ENCODE data around the gene SIN3A.

The SIN3A gene

GRCh38 chr15:75369897-75370581 lies 81.5 kb downstream of the SIN3A start:
- DNase-seq = no peak

DNA sequence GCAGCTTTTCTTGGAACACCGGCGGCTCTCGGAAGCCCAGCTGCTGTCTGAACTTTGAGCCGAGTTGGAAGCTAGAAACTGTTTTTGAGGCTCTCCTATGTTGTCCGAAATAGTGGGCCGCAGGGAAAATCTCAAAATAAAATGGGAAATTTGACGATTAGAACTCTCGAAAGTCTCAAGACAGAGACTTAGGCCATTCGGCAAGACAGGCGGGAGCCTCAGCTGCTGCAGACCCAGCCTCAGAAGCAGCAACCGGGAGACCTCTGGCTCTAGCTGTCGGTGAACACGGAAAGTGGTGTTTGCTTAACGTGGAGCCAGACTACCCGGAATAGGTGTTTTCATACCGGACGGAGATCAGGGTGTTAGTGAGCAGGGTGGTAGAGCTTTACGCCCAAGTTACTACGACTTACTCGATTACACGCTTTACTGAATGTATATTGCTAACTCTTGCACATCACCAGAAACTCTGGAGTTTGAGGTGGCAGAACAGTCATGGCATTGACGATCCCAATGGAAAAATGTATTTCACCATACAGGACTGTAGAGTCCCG lies 82.7 kb downstream of the SIN3A start:
- DNase-seq = peak; percentile 8

DNA sequence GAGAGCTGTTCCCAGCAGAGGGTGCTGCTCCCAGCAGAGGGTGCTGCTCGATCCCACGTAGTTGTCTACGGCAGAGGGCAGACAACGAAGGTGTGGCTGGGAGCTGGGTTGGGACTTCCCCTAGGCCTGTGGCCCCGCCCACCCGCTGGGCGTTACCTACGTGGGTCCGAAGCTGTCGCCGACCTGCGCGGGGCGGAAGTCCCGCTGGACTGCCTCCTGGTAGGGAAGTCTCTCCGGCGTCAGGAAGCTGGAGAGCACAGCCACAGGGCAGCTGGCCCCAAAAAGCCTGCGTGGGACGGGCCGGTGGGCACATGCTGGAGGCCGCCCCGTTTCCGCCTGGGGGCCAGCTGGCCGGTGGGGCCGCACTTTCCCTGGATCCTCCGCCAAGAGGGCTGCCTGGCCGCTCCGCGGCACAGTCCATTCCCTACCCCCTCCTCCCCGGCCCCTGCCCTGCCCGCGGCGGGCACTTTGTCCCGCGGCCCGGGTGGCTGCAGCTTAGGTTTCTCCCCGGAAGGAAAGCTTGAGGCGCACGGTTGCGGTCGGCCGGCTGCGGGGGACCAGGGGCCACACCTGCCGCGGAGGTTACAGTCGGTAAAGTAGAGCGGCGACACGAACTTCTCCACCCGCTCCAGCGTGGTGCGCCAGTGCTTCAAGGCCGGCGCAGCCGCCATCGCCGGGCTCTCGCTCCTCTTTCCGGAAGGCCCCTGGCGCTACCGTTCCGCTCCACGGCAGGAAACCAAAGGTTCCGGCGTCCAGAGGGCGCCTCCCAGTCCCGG lies 83.4 kb downstream of the SIN3A start, which contains the start of gene MAN2C1:
TSS of gene MAN2C1 (minus strand) at position 695 of the 776 bp plus-strand sequence. CDS start at position 671, 24 bp downstream.
- peak; percentile 73 for DNase-seq

GRCh38 chr15:75367406-75367912 lies 84.0 kb downstream of the SIN3A start:
- DNase-seq = no peak

DNA sequence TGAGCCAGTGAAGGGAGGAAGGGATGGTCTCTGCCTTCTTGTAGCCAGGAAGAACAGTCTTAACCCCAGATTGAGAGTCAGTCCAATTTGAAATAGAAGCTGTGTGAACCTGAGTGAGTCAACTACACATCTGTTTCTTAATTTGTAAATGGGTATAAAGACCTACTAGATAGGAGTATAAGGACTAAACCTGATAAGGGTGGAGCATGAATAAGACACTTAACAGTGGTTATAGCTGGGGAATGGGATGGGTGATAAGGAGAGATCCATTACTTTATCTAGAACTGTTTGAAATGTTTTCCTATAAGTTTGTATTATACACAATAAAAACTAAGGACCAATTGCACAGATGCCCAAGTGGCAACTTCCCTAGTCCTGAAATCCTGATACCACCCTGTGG lies 84.5 kb downstream of the SIN3A start:
- DNase-seq = no peak

DNA sequence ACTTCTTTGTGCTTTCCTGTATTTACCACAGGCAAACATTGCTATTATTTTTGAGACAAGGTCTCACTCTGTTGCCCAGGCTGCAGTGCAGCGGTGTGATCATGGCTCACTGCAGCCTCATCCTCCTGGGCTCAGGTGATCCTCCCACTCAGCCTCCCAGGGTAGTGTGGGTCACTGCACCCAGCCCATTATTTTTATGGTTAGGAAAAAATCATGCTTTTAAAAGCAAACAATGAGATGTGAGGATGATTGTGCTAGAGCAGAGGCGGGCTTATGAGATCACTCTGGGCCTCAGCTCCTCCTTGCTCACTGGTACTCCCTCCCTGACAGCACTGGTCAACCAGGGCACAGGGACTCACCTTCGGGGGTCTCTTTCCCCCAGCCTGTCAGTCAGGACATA lies 85.3 kb downstream of the SIN3A start:
- no peak for DNase-seq

DNA sequence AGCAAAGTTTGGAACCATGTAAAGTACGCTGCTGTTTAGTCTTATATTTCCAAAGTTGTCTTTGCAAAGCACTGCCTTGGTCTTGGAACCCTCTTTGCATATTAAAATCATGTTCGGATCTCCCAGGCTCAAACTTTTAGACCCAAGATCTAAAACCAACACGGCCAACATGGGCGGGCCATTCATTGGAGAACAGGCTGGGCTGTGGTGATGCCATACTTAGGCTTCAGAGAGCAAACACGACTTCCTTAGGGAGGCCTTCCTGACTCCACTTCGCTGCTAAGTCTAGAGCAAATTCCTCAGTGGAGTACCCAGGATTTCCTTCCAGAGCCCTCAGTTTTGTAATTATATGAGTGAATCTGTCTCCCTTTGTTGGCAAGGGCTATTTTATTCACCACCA lies 86.6 kb downstream of the SIN3A start:
- DNase-seq = no peak

DNA sequence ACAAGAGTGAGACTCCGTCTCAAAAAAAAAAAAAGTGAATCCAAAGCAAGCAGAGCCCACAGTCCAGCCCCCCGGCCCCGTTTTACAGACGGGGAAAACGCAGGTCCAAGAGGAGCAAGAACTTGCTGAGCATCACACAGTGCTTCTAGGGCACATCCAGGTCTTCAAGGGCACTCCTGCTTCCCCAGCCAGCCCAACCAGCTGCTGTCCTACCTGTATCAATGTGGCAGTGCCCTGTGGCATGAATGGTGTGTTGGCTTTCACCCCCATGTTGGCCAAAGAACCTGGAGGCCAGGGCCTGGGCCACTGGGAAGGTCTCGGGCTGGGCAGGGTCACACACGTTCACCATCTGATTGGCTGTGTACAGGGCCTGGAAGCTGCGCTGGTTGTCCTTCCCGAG lies 87.7 kb downstream of the SIN3A start:
- DNase-seq = no peak

DNA sequence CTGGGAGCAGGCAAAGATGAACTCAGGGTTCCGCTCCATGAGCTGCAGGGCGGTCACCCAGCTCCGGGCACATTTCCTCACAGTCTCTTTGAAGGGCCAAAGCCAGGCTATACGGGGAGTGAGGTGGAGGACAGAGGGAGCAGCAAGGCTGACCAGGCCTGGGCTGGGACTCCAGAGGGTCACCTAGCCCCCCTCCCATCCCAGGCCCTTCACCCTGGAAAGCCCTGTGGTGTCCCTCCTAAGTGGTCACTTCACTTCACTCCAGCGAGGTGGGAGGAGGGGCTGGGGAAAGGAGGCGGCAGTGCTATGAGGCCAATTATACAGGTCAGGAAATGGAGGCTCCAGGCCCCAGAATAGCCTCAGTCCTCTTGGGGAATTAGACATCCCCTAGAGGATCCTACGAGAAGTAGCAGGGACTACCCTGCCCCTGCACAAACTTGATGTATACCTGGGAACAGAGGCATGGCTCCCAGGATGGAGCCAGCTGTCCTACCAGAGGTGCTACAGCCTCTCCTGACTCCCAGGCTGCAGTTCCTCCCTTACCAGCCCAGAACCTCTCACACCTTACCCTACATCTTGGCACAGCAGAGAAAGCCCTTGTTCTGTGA lies 88.7 kb downstream of the SIN3A start:
- no peak for DNase-seq

GRCh38 chr15:75361989-75362641 lies 89.4 kb downstream of the SIN3A start:
- DNase-seq = no peak

DNA sequence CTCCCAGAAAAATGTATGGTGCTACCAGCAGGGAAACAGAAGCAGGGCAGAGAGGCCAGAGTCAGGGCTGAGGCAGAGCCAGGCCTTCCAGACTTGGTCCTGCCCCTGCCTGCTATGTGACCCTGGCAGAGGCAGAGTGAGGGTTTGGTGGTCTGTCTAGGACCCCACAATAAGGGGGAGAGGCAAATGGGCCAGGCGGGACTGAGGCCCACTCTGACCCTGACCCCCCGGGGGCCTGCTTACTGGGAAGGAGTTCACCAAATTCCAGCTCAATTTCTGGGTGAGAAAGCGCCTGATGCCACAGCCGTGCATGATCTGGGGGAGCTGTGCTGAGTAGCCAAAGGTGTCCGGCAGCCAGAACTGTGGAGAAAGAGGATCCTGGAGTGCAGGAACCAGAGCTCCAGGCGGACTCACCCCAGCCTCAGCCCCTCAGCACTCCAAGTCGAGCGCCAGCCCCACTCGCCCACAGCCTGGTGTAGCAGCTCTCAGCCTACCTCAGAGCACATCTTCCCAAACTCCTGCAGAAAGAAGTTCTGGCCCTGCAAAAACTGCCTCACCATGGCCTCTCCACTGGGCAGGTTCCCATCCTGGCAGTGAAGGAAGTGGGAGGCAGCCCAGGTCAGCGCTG lies 90.0 kb downstream of the SIN3A start:
- DNase-seq = no peak

DNA sequence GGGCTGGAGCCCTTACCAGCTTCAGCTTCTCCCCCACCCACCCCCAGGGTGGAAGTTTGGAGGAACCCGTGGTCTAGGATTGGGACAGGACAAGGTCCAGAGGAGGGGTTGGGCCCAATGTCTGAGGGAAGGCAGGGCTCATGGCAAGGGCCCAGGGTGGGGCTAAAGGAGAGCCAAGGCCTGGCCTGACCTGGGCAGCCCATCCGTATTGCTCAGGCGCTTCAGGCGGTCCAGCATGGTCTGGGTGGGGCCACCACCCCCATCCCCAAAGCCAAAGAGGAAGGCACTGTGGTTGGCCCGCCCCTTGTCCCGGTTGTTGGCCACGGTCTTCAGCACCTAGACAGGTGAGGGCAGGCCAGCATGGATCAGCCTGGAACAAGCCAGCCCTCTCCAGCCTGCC lies 90.6 kb downstream of the SIN3A start:
- no peak for DNase-seq

DNA sequence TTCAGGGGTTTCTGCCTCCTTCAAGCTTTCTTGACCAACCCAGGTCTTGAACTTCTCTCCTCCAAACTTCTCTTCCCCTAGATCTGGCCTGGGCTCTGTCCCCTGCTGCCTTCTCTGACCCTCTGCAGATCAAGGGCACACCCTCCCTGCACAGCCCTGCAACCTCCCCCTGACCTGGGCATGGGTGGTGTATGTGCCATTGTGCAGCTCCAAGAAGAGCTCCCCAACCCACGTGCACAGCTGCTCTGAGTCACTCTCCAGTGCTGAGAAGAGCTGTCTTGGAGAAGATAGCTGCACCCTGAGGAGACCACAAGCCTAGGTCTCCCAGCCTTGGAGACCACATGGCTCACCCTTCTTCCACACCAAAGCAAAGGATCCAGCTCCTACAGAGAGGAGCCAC lies 91.1 kb downstream of the SIN3A start:
- no peak for DNase-seq

DNA sequence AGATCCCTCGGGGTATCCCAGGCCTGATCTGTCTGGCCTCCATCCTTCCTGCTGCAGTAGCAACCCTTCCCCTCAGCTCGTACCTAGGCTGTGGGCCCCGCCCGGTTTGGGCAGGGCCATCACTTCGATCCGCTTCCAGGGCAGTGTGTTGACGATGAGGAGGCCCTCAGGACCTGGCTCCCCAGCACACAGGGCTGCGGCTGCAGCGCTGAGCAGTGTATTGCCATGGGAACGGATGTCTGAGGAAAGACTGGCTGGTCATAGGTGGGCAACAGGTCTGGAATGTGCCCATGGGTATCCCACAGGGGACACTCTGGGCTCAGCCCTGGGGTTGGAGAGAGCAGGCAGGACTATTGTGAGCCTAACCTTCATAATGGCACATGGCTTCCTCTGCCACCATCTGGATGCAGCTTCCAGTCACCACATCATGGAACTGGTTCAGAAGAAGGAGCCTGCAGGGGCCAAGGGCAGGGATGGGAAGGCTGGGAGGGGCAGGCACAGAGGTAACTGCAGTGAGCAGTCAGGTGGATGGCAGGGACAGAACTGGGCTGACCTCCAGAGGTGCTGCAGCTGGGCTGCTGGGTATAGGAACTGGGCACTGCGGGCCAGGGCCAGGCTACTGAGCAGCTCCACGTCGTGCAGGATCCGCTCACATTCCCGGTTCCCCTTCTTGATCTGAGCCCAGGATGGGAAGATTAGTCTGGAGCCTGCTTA lies 91.8 kb downstream of the SIN3A start:
- no peak for DNase-seq

GRCh38 chr15:75358771-75359536 lies 92.5 kb downstream of the SIN3A start:
- DNase-seq = no peak

- no peak for DNase-seq
These were observed 93.4 kb downstream of the SIN3A start for GRCh38 chr15:75357976-75358673.

- DNase-seq = no peak
These were observed 95.0 kb downstream of the SIN3A start for GRCh38 chr15:75356517-75356916.

DNA sequence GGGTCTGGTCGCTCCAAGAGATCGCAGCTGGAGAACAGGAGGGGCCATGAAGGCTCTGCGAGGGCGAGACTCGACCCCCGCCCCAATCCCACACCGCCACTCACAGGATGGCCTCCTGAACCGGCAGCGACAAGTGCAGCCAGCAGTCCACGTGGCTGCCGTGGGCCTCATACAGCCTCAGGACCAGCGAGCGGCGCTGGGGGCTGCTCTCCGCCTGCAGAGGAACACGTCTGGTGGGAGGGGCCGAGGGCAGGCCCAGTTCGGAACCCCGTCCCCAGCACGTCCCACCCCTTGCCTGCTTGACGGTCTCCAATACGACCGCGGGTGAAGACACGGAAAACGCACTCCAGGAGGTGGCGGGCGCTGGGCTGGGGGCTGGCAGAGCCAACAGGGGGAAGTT lies 95.5 kb downstream of the SIN3A start:
- DNase-seq = no peak

DNA sequence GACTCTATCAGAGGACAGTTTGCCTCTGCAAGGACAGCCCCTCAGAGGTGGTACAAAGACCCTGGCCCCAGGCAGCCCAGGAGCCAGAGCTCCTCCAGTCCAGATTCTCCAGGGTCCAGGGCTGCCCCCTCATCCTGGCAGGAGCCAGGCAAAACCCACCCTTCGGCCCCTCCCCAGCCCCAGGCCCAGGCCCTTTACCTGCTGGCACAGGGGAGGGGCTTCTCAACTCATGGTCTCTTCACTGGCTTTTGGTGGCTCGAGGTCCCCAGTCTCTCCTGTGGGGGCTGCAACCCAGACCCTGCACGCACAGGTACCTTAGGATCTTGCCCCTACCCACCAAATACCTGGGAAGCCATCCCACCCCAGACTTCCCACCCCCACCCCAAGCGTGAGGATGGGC lies 96.1 kb downstream of the SIN3A start:
- no peak for DNase-seq

GRCh38 chr15:75354454-75354853 lies 97.0 kb downstream of the SIN3A start:
- DNase-seq = no peak

Data from NCI-H446 treated with DMSO at 0.1 percent for 48 hours (cell line).